Measurements from ENCODE around the gene BCAS3. TPM values are rescaled to one million over a fixed set of nuclear protein-coding genes. Genes with fewer than 3 reads are reported as not detected.

BCAS3 gene
- total RNA-seq, 4 donors from 2014 or later = 18.2 to 60.6 (median 23.4) TPM

GRCh38 chr17:61064087-61064951 is 386.7 kb downstream of the BCAS3 start:
- no peaks in the 10 kb centered on the region for H3K27me3 ChIP-seq
- H3K9me3 ChIP-seq = no peaks in the 10 kb centered on the region
- peaks cover 0 to 18% of the 10 kb centered on the region in 2 donors for H3K4me1 ChIP-seq
- DNase-seq (no peak), ATAC-seq (no peak)
- H3K4me3 ChIP-seq = peak overlapping the region in 1 of 4 donors; percentile 35
- TF ChIP-seq CTCF (IDR thresholded peaks at IDR 0.05 in 4 of 5, conservative IDR thresholded peaks at IDR 0.05 in 1 of 5) (no peak), POLR2A (IDR thresholded peaks at IDR 0.05) (no peak)
- in situ Hi-C loops (cut with MboI; ENCODE audit: low sequenced_read_pairs in 4 of 4) (no loop called here), intact Hi-C loops (cut with DNase I; ENCODE audit: low total_unique reads) (no loop called here)
- H3K27ac ChIP-seq = no peak overlapping the region
- H3K36me3 ChIP-seq = no peaks in the 10 kb centered on the region

GRCh38 chr17:61065263-61065773 is 387.7 kb downstream of the BCAS3 start:
- in situ Hi-C loops (cut with MboI; ENCODE audit: low sequenced_read_pairs in 4 of 4) (no loop called here), intact Hi-C loops (cut with DNase I; ENCODE audit: low total_unique reads) (no loop called here)
- no peaks in the 10 kb centered on the region for H3K27me3 ChIP-seq
- DNase-seq (no peak), ATAC-seq (no peak)
- peaks cover 0 to 18% of the 10 kb centered on the region in 2 donors for H3K4me1 ChIP-seq
- no peak overlapping the region for H3K27ac ChIP-seq
- no peaks in the 10 kb centered on the region for H3K36me3 ChIP-seq
- no peaks in the 10 kb centered on the region for H3K9me3 ChIP-seq
- TF ChIP-seq POLR2A (IDR thresholded peaks at IDR 0.05) (no peak), CTCF (IDR thresholded peaks at IDR 0.05 in 4 of 5, conservative IDR thresholded peaks at IDR 0.05 in 1 of 5) (no peak)
- no peak overlapping the region for H3K4me3 ChIP-seq

GRCh38 chr17:61066062-61066461 is 388.4 kb downstream of the BCAS3 start:
- TF ChIP-seq CTCF (IDR thresholded peaks at IDR 0.05 in 4 of 5, conservative IDR thresholded peaks at IDR 0.05 in 1 of 5) (no peak), POLR2A (IDR thresholded peaks at IDR 0.05) (no peak)
- no peak for ATAC-seq
- intact Hi-C loops (cut with DNase I; ENCODE audit: low total_unique reads) = no loop called here
- Histone ChIP-seq H3K27ac (no peak overlapping the region), H3K4me1 (peaks cover 0 to 18% of the 10 kb centered on the region in 2 donors), H3K4me3 (no peak overlapping the region), H3K27me3 (no peaks in the 10 kb centered on the region), H3K36me3 (no peaks in the 10 kb centered on the region), H3K9me3 (no peaks in the 10 kb centered on the region)
- DNase-seq = no peak
- in situ Hi-C loops (cut with MboI; ENCODE audit: low sequenced_read_pairs in 4 of 4) = no loop called here

- ATAC-seq (no peak), DNase-seq (no peak)
- Histone ChIP-seq H3K4me3 (no peak overlapping the region), H3K9me3 (no peaks in the 10 kb centered on the region), H3K36me3 (no peaks in the 10 kb centered on the region), H3K27me3 (no peaks in the 10 kb centered on the region), H3K4me1 (peaks cover 0 to 3% of the 10 kb centered on the region in 2 donors), H3K27ac (no peak overlapping the region)
- in situ Hi-C loops (cut with MboI; ENCODE audit: low sequenced_read_pairs in 4 of 4) = no loop called here
- intact Hi-C loops (cut with DNase I; ENCODE audit: low total_unique reads) = no loop called here
- TF ChIP-seq CTCF (IDR thresholded peaks at IDR 0.05 in 4 of 5, conservative IDR thresholded peaks at IDR 0.05 in 1 of 5) (no peak), POLR2A (IDR thresholded peaks at IDR 0.05) (no peak)
These were observed 393.0 kb downstream of the BCAS3 start for GRCh38 chr17:61070649-61071048.
